Ovary (tissue), 3 donors: ENCODE results near the gene STX11.

Experiments used
- EP300 ChIP-seq: sonication (generic); formaldehyde crosslinking; IDR thresholded peaks from one replicate; pipeline ENCODE4 v1.6.1; 2017; ENCODE audit warnings: antibody characterized with exemption
- POLR2A ChIP-seq: fragments of 450-650 bp; IDR thresholded peaks from one replicate; pipeline ENCODE4 v1.6.1; 2017; ENCODE audit warnings: antibody characterized with exemption, mild to moderate bottlenecking, moderate library complexity
- TF ChIP-seq, protein P1 (sequence below), 3 donors: fragments of 450-650 bp in 2 of 3; fragments of 200-600 bp in 1 of 3; IDR thresholded peaks; one replicate each; pipeline versions ENCODE4 v1.5.1 to v1.8.0; 2016 to 2022; ENCODE audit warnings: antibody characterized with exemption in 3 of 3, mild to moderate bottlenecking in 1 of 3
- donor health status: DM: no; HTN: no; CAD: no.

DNA sequence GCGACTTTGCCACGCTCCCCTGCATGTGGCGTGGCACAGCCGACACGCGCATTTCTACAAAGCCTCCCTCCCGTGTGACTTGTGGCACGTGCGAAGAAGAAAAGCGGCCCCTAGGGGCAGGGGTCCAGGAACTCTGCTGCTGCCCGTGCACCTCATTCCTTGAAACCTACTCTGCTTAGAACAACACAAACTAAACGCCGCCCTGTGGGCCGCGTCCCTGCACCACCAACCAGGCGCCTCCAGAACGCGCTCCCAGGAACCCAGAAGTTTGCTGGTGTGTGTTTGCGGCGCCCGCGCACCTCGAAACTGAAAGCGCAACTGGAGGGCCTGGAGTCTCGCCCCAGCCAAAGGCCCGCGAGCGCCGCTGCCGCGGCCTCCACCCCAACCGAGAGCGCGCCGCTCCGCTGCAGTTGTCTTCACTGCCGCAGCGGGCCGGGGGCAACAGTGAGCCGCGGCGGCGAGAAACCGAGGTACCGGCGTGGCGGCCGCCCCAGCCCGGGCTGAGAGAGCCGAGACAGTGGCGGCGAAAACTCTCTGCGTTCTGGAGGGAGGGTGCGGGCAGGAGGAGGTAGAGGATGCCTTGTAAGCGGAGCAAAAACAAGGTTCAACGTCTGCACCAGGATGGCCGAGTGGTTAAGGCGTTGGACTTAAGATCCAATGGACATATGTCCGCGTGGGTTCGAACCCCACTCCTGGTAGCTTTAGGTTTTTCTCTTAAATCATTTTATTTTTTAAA lies 65.8 kb downstream of the STX11 start:
- TF ChIP-seq EP300: no peak
- TF ChIP-seq, protein P1, sequence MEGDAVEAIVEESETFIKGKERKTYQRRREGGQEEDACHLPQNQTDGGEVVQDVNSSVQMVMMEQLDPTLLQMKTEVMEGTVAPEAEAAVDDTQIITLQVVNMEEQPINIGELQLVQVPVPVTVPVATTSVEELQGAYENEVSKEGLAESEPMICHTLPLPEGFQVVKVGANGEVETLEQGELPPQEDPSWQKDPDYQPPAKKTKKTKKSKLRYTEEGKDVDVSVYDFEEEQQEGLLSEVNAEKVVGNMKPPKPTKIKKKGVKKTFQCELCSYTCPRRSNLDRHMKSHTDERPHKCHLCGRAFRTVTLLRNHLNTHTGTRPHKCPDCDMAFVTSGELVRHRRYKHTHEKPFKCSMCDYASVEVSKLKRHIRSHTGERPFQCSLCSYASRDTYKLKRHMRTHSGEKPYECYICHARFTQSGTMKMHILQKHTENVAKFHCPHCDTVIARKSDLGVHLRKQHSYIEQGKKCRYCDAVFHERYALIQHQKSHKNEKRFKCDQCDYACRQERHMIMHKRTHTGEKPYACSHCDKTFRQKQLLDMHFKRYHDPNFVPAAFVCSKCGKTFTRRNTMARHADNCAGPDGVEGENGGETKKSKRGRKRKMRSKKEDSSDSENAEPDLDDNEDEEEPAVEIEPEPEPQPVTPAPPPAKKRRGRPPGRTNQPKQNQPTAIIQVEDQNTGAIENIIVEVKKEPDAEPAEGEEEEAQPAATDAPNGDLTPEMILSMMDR (IDR thresholded peaks at IDR 0.05): peak; percentile 66 to 89 (median 82)
- no peak for TF ChIP-seq POLR2A
